Gastrocnemius medialis (tissue), 4 donors: Measurements from ENCODE around the gene CMBL. TPM values are rescaled to one million over a fixed set of nuclear protein-coding genes. Genes with fewer than 3 reads are reported as not detected.
A peak's percentile ranks its signal among the peaks of the same experiment; 100 is the strongest.

ENCODE experiments used
- ATAC-seq, 2 donors: fragments of 150-250 bp; one replicate each; pipeline ENCODE4 v1.9.1; 2016
- DNase-seq, 2 donors: peaks; one replicate each; pipeline ENCODE4 v3.0.0-alpha.2; 2019
- H3K27ac ChIP-seq, 4 donors: fragments of 200-600 bp; sonication (generic); 1 replicate in 1 of 4; 2 replicates in 3 of 4; pipeline ENCODE4 v1.5.1; 2016 to 2018; ENCODE audit warnings: mild to moderate bottlenecking in 2 of 4, moderate library complexity in 1 of 4
- H3K27me3 ChIP-seq, 3 donors: fragments of 200-600 bp; sonication (generic) in 2 of 3; 1 replicate in 1 of 3; 2 replicates in 2 of 3; pipeline versions ENCODE4 v1.5.1 to v1.6.0; 2016 to 2019; ENCODE audit warnings: mild to moderate bottlenecking in 1 of 3, moderate library complexity in 1 of 3
- H3K36me3 ChIP-seq, 2 donors: fragments of 200-600 bp; sonication (generic) in 1 of 2; one replicate each; pipeline ENCODE4 v1.5.1; 2017 to 2018
- H3K4me1 ChIP-seq, 2 donors: fragments of 200-600 bp; sonication (generic) in 1 of 2; one replicate each; pipeline ENCODE4 v1.5.1; 2016 to 2017; ENCODE audit warnings: mild to moderate bottlenecking in 2 of 2
- H3K4me3 ChIP-seq, 4 donors: fragments of 200-600 bp; sonication (generic) in 3 of 4; 1 replicate in 1 of 4; 2 replicates in 3 of 4; pipeline ENCODE4 v1.5.1; 2016 to 2019; ENCODE audit warnings: mild to moderate bottlenecking in 2 of 4
- H3K9me3 ChIP-seq, 3 donors: fragments of 200-600 bp; sonication (generic) in 2 of 3; 1 replicate in 1 of 3; 2 replicates in 2 of 3; pipeline ENCODE4 v1.5.1; 2016 to 2019
- CTCF ChIP-seq, 5 experiments: fragments of 450-650 bp in 3 of 5; fragments of 200-600 bp in 2 of 5; sonication (generic) in 2 of 5; IDR thresholded peaks in 4 of 5; conservative IDR thresholded peaks in 1 of 5; 1 replicate in 4 of 5; 2 replicates in 1 of 5; pipeline ENCODE4 v1.5.1; 2016 to 2019; ENCODE audit warnings: antibody characterized with exemption in 5 of 5, mild to moderate bottlenecking in 3 of 5, moderate library complexity in 3 of 5
- POLR2A ChIP-seq, 2 donors: fragments of 450-650 bp; IDR thresholded peaks; one replicate each; pipeline ENCODE4 v1.6.1; 2017; ENCODE audit warnings: antibody characterized with exemption in 2 of 2, mild to moderate bottlenecking in 2 of 2, moderate library complexity in 2 of 2
- in situ Hi-C, 4 donors: fragments of 200-750 bp; cut with MboI; loops; one replicate each; pipeline versions ENCODE4 v1.15.0 to v1.8.0; 2017; ENCODE audit warnings: low sequenced_read_pairs in 4 of 4
- intact Hi-C: fragments of 100-400 bp; cut with DNase I; formaldehyde crosslinking; loops from one replicate; pipeline ENCODE4 v1.15.1; 2023; ENCODE audit warnings: low total_unique reads
- total RNA-seq, 4 donors: library from RNA; depleted of rRNA; stranded (reverse); fragments of >200 nt; gene quantifications; one replicate each; pipeline versions ENCODE4 v1.1.0 to v1.2.3, GENCODE V29; 2016

CMBL gene
- total RNA-seq, 4 donors from 2014 or later, result 7.8 to 46.7 (median 35.6) TPM

- ATAC-seq, result no peak
- in situ Hi-C loops (no loop called here), intact Hi-C loops (no loop called here)
- Histone ChIP-seq H3K27me3 (no peaks in the 10 kb centered on the region), H3K4me1 (peaks cover 50 to 74% of the 10 kb centered on the region in 2 donors), H3K36me3 (peaks cover 0 to 6% of the 10 kb centered on the region in 2 donors), H3K4me3 (no peak overlapping the region), H3K9me3 (no peaks in the 10 kb centered on the region), H3K27ac (peak overlapping the region; percentile 91 to 98 (median 94))
- no peak for TF ChIP-seq CTCF (IDR thresholded peaks at IDR 0.05 in 4 of 5, conservative IDR thresholded peaks at IDR 0.05 in 1 of 5)
- TF ChIP-seq POLR2A (IDR thresholded peaks at IDR 0.05), result no peak
- DNase-seq, result no peak
Observed at GRCh38 chr5:10303201-10303600, 4.5 kb downstream of the CMBL start.

GRCh38 chr5:10301842-10302610 is 5.7 kb downstream of the CMBL start:
- intact Hi-C loops, result loop anchor here (1.0 kb wide), 1 partner anchor 12 kb away; no protein-coding TSS in a partner anchor

DNA sequence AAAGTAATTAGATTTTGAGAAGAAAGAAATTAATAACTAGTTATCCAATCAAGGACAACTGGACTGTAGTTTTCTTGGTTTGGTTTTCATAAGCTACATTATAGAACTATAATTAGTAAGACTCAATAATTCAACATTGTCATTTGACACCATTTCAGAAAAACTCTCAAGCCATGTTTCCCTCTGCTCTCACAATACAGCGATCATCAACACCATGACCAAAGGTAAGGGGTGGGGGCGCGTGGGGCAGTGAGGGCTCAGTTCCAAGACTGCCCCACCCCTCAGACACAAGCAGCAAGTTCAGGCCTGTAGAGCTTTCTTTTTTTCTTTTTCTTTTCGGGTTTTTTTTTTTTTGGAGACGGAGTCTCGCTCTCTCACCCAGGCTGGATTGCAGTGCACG is 6.4 kb downstream of the CMBL start:
- peak in 1 of 2 donors; percentile 40 for DNase-seq
- peak overlapping the region; percentile 91 to 98 (median 94) for H3K27ac ChIP-seq

More at GRCh38 chr5:10301842-10302610, 5.7 kb downstream of the CMBL start:
- Histone ChIP-seq H3K27ac (peak overlapping the region; percentile 91 to 98 (median 94)), H3K27me3 (no peaks in the 10 kb centered on the region), H3K9me3 (no peaks in the 10 kb centered on the region), H3K36me3 (peaks cover 0 to 6% of the 10 kb centered on the region in 2 donors), H3K4me3 (peak overlapping the region; percentile 39 to 62 (median 52)), H3K4me1 (peaks cover 53 to 73% of the 10 kb centered on the region in 2 donors)
- ATAC-seq (peak; percentile 76 to 83), DNase-seq (peak; percentile 91 to 97)
- TF ChIP-seq POLR2A (IDR thresholded peaks at IDR 0.05) (peak; percentile 70), CTCF (IDR thresholded peaks at IDR 0.05 in 4 of 5, conservative IDR thresholded peaks at IDR 0.05 in 1 of 5) (no peak)
- in situ Hi-C loops, result no loop called here

GRCh38 chr5:10300246-10300645 is 7.5 kb downstream of the CMBL start:
- Histone ChIP-seq H3K4me1 (peaks cover 38 to 55% of the 10 kb centered on the region in 2 donors), H3K9me3 (no peaks in the 10 kb centered on the region), H3K27me3 (no peaks in the 10 kb centered on the region), H3K4me3 (no peak overlapping the region), H3K27ac (peak overlapping the region; percentile 91 to 98 (median 94)), H3K36me3 (peaks cover 0 to 6% of the 10 kb centered on the region in 2 donors)
- ATAC-seq (no peak), DNase-seq (no peak)
- intact Hi-C loops (no loop called here), in situ Hi-C loops (no loop called here)
- TF ChIP-seq POLR2A (IDR thresholded peaks at IDR 0.05), result no peak
- TF ChIP-seq CTCF (IDR thresholded peaks at IDR 0.05 in 4 of 5, conservative IDR thresholded peaks at IDR 0.05 in 1 of 5), result no peak

More for the DNA sequence above, 6.4 kb downstream of the CMBL start:
- TF ChIP-seq POLR2A (IDR thresholded peaks at IDR 0.05), result no peak
- TF ChIP-seq CTCF (IDR thresholded peaks at IDR 0.05 in 4 of 5, conservative IDR thresholded peaks at IDR 0.05 in 1 of 5), result no peak
- peak; percentile 35 to 37 for ATAC-seq
- intact Hi-C loops (loop anchor here (1.0 kb wide), 1 partner anchor 11 kb away; no protein-coding TSS in a partner anchor), in situ Hi-C loops (no loop called here)
- peaks cover 48 to 66% of the 10 kb centered on the region in 2 donors for H3K4me1 ChIP-seq
- peaks cover 0 to 6% of the 10 kb centered on the region in 2 donors for H3K36me3 ChIP-seq
- no peaks in the 10 kb centered on the region for H3K27me3 ChIP-seq
- H3K9me3 ChIP-seq, result no peaks in the 10 kb centered on the region
- H3K4me3 ChIP-seq, result peak overlapping the region; percentile 24 to 62 (median 52)
